GM06990 (cell line): ENCODE results near the gene PRKCA.

Experiments used
- DNase-seq: peaks from one replicate; pipeline ENCODE4 v3.0.0-alpha.2; 2011; ENCODE audit not compliant: insufficient read length; ENCODE audit errors: extremely low read depth
- H3K27me3 ChIP-seq: replicated peaks from 2 replicates; pipeline ENCODE4 v1.6.0; 2011; ENCODE audit warnings: low read length; ENCODE audit not compliant: control insufficient read depth, insufficient read depth
- H3K36me3 ChIP-seq: 2 replicates; pipeline ENCODE4 v1.5.1; 2011; ENCODE audit warnings: low read length; ENCODE audit not compliant: control insufficient read depth, insufficient read depth
- H3K4me3 ChIP-seq: replicated peaks from 2 replicates; pipeline ENCODE4 v1.5.1; 2011; ENCODE audit warnings: low read depth, mild to moderate bottlenecking, control low read depth, low read length
- CTCF ChIP-seq: IDR thresholded peaks from 2 replicates; pipeline ENCODE4 v1.5.1; 2011; ENCODE audit warnings: low read length, control low read depth, mild to moderate bottlenecking, inconsistent platforms; ENCODE audit not compliant: insufficient read depth, poor library complexity, severe bottlenecking

Gene PRKCA

DNA sequence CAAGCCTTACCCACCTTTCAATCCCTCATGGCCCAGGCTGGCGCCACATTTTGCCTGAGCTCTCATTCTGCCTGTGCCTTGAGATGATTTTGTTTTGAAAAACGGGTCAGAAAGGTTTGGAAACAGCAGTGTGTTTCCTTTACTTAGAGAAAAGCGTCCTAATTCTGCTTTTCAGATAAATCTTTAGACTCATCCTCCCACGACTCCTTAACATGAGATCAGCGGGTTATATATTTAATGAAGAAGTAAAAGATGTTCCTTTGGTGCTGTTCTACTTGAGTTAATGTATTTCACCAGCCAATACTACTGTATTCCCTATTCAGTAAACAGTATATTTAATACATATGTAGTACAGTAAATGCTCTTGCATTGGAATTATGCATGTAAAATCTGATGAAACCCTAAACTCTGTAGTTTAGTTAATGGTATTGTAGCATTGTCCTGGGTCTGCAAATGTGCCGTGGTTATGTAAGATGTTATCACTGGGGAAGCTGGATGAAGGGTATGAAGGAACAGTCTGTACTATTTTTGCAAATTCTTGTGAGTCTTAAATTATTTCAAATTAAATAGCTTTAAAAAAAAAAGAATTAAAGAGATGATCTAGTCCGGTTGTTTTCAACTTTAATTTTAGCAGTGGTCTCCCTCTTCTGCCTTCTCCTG, 333.1 kb downstream of the PRKCA start:
- no peaks in the 10 kb centered on the region; the same call in 1 of the 2 replicates for H3K27me3 ChIP-seq
- no peak for DNase-seq
- no peak overlapping the region for H3K4me3 ChIP-seq
- H3K36me3 ChIP-seq: no peaks in the 10 kb centered on the region
- TF ChIP-seq CTCF: no peak

DNA sequence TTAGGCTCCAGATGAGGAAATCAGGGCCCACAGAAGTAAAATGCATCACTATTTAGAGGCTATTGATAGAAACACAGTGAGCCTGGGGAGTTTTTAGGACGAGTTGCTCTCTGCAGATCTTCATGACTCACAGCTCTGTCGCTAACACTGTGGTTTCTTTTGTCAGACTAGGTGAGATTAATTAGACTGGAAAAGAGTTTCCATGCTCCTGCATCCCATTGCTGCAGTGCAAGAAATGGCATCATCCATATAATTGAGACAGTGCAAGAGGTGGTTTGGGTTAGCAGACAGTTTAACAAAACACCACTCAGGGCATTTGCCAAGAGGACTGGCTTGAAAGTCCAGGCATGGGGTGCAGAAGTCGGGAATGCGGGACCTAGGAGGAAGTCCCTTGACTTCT, 333.7 kb downstream of the PRKCA start:
- H3K4me3 ChIP-seq: no peak overlapping the region
- no peak for DNase-seq
- no peak for TF ChIP-seq CTCF
- no peaks in the 10 kb centered on the region for H3K36me3 ChIP-seq
- H3K27me3 ChIP-seq: no peaks in the 10 kb centered on the region; the same call in 1 of the 2 replicates

DNA sequence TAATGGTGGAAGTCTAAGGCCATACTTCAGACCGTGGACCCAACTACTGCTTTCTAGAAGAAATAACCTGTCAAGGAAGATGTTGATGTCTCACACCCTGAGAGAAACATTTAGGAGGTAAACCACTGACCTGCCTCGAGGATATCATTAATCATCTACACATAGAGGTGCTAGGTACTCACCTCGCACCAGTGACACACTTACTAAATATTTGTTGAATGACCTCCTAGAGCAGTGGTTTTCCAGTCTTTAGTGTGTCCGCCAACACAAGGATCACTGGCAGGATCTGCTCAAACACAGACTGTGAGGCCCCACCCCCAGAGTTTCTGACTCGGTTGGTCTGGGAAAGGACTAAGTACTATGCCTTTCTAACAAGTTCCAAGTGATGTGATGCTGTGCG, 335.1 kb downstream of the PRKCA start:
- TF ChIP-seq CTCF: no peak
- no peaks in the 10 kb centered on the region; the same call in 1 of the 2 replicates for H3K27me3 ChIP-seq
- H3K4me3 ChIP-seq: no peak overlapping the region
- no peaks in the 10 kb centered on the region for H3K36me3 ChIP-seq
- DNase-seq: no peak

DNA sequence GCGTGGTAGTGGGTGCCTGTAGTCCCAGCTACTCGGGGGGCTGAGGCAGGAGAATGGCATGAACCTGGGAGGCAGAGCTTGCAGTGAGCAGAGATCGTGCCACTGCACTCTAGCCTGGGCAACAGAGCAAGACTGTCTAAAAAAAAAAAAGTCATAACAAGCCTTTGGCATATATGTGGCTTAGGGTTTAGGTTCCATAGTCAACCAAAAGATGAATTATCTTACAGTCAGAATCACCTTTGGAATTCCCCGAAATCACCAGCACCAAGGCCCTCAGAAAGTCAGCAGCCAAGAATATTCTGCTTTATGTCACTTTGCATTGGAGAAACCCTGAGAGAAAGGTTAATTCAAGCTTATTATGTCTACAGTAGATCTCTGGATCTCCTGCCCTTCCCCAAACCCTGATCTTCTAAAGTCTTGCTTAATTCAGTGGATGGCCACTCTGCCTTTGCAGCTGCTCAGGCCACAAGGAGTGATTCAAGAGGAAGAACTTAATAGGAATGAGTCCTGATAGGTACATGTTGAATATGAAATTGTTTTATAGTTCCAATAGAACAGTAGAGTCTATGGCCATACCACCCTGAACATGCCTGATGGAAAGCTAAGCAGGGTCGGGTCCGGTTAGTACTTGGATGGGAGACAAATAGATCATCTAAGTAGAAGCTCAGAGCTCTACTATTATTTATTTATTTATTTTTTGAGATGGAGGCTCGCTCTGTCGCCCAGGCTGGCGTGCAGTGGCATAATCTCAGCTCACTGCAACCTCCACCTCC, 336.5 kb downstream of the PRKCA start:
- Histone ChIP-seq H3K4me3 (no peak overlapping the region), H3K27me3 (no peaks in the 10 kb centered on the region; the same call in 1 of the 2 replicates), H3K36me3 (no peaks in the 10 kb centered on the region)
- peak; percentile 18 for DNase-seq
- no peak for TF ChIP-seq CTCF

DNA sequence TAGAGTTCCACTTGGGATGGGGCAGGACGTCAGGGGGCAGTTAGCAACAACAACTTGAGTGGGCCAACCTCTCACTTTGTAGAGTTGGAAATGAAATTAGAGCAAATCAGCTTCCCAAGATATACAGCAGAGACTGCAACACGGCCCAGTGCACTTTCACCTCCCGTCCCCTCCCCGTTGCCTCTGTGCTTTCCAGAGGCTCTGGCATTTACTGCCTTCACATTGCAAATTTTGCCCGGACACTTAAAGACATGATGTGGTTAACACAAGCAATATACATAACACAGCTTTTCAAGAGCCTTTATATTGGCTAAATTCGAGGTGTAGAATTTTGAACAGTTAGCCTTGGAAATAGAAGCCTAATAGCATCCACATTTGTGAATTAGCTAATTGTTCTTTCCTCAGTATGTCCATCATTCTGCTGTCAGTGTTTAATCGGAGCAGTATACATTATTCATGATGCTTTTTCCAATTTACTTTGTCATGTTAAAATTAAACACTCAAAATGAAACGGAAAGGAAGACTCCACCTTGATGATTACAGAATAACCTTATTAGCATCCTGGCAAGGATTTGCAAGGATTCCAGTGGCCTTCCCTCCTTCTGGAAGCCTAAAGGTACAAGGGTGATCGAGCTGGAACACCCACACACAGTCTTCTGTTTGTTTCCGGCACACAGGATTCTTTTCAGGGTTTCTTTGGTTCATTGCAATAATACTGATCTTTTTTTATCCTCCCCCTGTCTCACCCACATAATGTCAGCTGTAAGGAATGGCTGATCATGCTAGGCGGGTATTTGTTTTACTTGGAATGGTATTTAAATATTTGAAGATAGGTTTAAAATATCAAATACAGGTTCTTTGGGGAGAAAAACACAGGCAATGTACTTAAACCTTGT, 341.6 kb downstream of the PRKCA start:
- Histone ChIP-seq H3K27me3 (no peaks in the 10 kb centered on the region; the same call in 1 of the 2 replicates), H3K4me3 (no peak overlapping the region)
- DNase-seq: no peak

More for the DNA sequence above, 341.6 kb downstream of the PRKCA start:
- no peak for TF ChIP-seq CTCF
- no peaks in the 10 kb centered on the region for H3K36me3 ChIP-seq
